ENCODE measurements around the gene SPOUT1. TPM values are rescaled to one million over a fixed set of nuclear protein-coding genes. Genes with fewer than 3 reads are reported as not detected.

SPOUT1 gene
- total RNA-seq, 1 donor from 2014 or later: 19.5 TPM

- Mint-ChIP-seq H3K4me1 (ENCODE audit: low read depth, unreplicated experiment) (no peaks in the 10 kb centered on the region), H3K4me3 (ENCODE audit: unreplicated experiment) (no peak overlapping the region), H3K36me3 (ENCODE audit: low read depth, unreplicated experiment) (peaks cover 18% of the 10 kb centered on the region), H3K9me3 (ENCODE audit: unreplicated experiment) (no peaks in the 10 kb centered on the region), H3K27me3 (ENCODE audit: low read depth, unreplicated experiment) (no peaks in the 10 kb centered on the region), H3K27ac (ENCODE audit: unreplicated experiment) (no peak overlapping the region)
- Histone ChIP-seq H3K9me3 (ENCODE audit: insufficient read depth, low read depth, low read length) (no peaks in the 10 kb centered on the region), H2AFZ (ENCODE audit: low read depth, low read length) (no peak overlapping the region), H4K20me1 (ENCODE audit: insufficient read depth, low read length) (no peaks in the 10 kb centered on the region), H3K36me3 (ENCODE audit: insufficient read depth, low read length) (no peaks in the 10 kb centered on the region), H3K4me1 (ENCODE audit: insufficient read depth, low read length) (no peaks in the 10 kb centered on the region), H3K27me3 (ENCODE audit: insufficient read depth, low read length) (no peaks in the 10 kb centered on the region), H3K9ac (ENCODE audit: low read length) (no peak overlapping the region), H3K4me3 (ENCODE audit: insufficient read depth, low read depth, low read length) (no peak overlapping the region), H3K4me2 (ENCODE audit: low read length) (no peak overlapping the region), H3K79me2 (ENCODE audit: insufficient read depth, low read length) (no peaks in the 10 kb centered on the region), H3K27ac (ENCODE audit: low read depth, low read length) (no peak overlapping the region)
- TF ChIP-seq EZH2 (IDR thresholded peaks at IDR 0.05; ENCODE audit: insufficient read depth, low read length) (no peak), CTCF (IDR thresholded peaks at IDR 0.05; ENCODE audit: insufficient read depth, low read depth, low read length) (no peak)
- FAIRE-seq (no peak), DNase-seq (ENCODE audit: low read depth) (no peak)
Observed at GRCh38 chr9:128835246-128836210, 5.9 kb upstream of the SPOUT1 start.

GRCh38 chr9:128833696-128834095 lies 4.1 kb upstream of the SPOUT1 start:
- Histone ChIP-seq H3K4me3 (ENCODE audit: insufficient read depth, low read depth, low read length) (no peak overlapping the region), H4K20me1 (ENCODE audit: insufficient read depth, low read length) (peaks cover under 1% of the 10 kb centered on the region), H3K27ac (ENCODE audit: low read depth, low read length) (no peak overlapping the region), H3K4me2 (ENCODE audit: low read length) (no peak overlapping the region), H3K27me3 (ENCODE audit: insufficient read depth, low read length) (no peaks in the 10 kb centered on the region), H3K9me3 (ENCODE audit: insufficient read depth, low read depth, low read length) (no peaks in the 10 kb centered on the region), H3K79me2 (ENCODE audit: insufficient read depth, low read length) (peaks cover 7% of the 10 kb centered on the region), H3K4me1 (ENCODE audit: insufficient read depth, low read length) (peaks cover 3% of the 10 kb centered on the region), H2AFZ (ENCODE audit: low read depth, low read length) (no peak overlapping the region), H3K9ac (ENCODE audit: low read length) (no peak overlapping the region), H3K36me3 (ENCODE audit: insufficient read depth, low read length) (no peaks in the 10 kb centered on the region)
- Mint-ChIP-seq H3K9me3 (ENCODE audit: unreplicated experiment) (no peaks in the 10 kb centered on the region), H3K27me3 (ENCODE audit: low read depth, unreplicated experiment) (no peaks in the 10 kb centered on the region), H3K36me3 (ENCODE audit: low read depth, unreplicated experiment) (peaks cover 16% of the 10 kb centered on the region), H3K4me1 (ENCODE audit: low read depth, unreplicated experiment) (peaks cover 3% of the 10 kb centered on the region), H3K27ac (ENCODE audit: unreplicated experiment) (no peak overlapping the region), H3K4me3 (ENCODE audit: unreplicated experiment) (no peak overlapping the region)
- FAIRE-seq: no peak
- TF ChIP-seq EZH2 (IDR thresholded peaks at IDR 0.05; ENCODE audit: insufficient read depth, low read length): no peak
- TF ChIP-seq CTCF (IDR thresholded peaks at IDR 0.05; ENCODE audit: insufficient read depth, low read depth, low read length): no peak
- no peak for DNase-seq (ENCODE audit: low read depth)

Data from astrocyte (in vitro differentiated cells and primary cell).